H9 (cell line): ENCODE results near the gene CLDN16. TPM values are rescaled to one million over a fixed set of nuclear protein-coding genes. Genes with fewer than 3 reads are reported as not detected.

Experiments
- DNase-seq: peaks from one replicate; pipeline ENCODE4 v3.0.0-alpha.2; 2017
- H2AFZ ChIP-seq: one replicate; pipeline ENCODE4 v1.6.1; 2013; ENCODE audit warnings: mild to moderate bottlenecking, low read length, control low read depth, moderate library complexity
- H2AK5ac ChIP-seq: 2 replicates; pipeline ENCODE4 v1.6.1; 2013; ENCODE audit warnings: low read length, control low read depth, mixed read lengths; ENCODE audit not compliant: insufficient read length
- H2BK120ac ChIP-seq: one replicate; pipeline ENCODE4 v1.6.1; 2013; ENCODE audit warnings: low read depth, mild to moderate bottlenecking, low read length, control low read depth, inconsistent platforms; ENCODE audit not compliant: poor library complexity, severe bottlenecking
- H2BK12ac ChIP-seq: 2 replicates; pipeline ENCODE4 v1.6.1; 2013; ENCODE audit warnings: low read length, control low read depth, mixed read lengths, low read depth; ENCODE audit not compliant: insufficient read length
- H2BK15ac ChIP-seq: 2 replicates; pipeline ENCODE4 v1.6.1; 2013; ENCODE audit warnings: low read depth, low read length, control low read depth
- H2BK20ac ChIP-seq: one replicate; pipeline ENCODE4 v1.6.1; 2013; ENCODE audit warnings: low read depth, mild to moderate bottlenecking, low read length, control low read depth, inconsistent platforms; ENCODE audit not compliant: poor library complexity, severe bottlenecking
- H2BK5ac ChIP-seq: 2 replicates; pipeline ENCODE4 v1.6.1; 2013; ENCODE audit warnings: low read length, control low read depth, mixed read lengths; ENCODE audit not compliant: insufficient read length
- H3K14ac ChIP-seq: 2 replicates; pipeline ENCODE4 v1.6.1; 2013; ENCODE audit warnings: low read length, control low read depth; ENCODE audit not compliant: insufficient read depth
- H3K18ac ChIP-seq: 2 replicates; pipeline ENCODE4 v1.6.1; 2013; ENCODE audit warnings: low read depth, mild to moderate bottlenecking, mixed read lengths, low read length, control low read depth; ENCODE audit not compliant: insufficient read length
- H3K23ac ChIP-seq: 2 replicates; pipeline ENCODE4 v1.6.1; 2013; ENCODE audit warnings: low read length, control low read depth, mixed read lengths, low read depth; ENCODE audit not compliant: insufficient read length
- H3K23me2 ChIP-seq: 2 replicates; pipeline ENCODE4 v1.6.1; 2013; ENCODE audit warnings: low read depth, mild to moderate bottlenecking, mixed read lengths, low read length, control low read depth; ENCODE audit not compliant: insufficient read length, poor library complexity, severe bottlenecking
- H3K27ac ChIP-seq: 2 replicates; pipeline ENCODE4 v1.5.1; 2013; ENCODE audit warnings: low read length, control low read depth, mixed read lengths, low read depth; ENCODE audit not compliant: insufficient read length
- H3K27me3 ChIP-seq: 2 replicates; pipeline ENCODE4 v1.6.1; 2013; ENCODE audit warnings: low read length, control low read depth, inconsistent platforms; ENCODE audit not compliant: insufficient read depth
- H3K4ac ChIP-seq: 2 replicates; pipeline ENCODE4 v1.6.1; 2013; ENCODE audit warnings: low read depth, mild to moderate bottlenecking, control low read depth, inconsistent platforms, low read length, moderate library complexity
- H3K4me1 ChIP-seq: 2 replicates; pipeline ENCODE4 v1.6.1; 2013; ENCODE audit warnings: low read length, control low read depth, inconsistent platforms; ENCODE audit not compliant: insufficient read depth
- H3K4me2 ChIP-seq: 2 replicates; pipeline ENCODE4 v1.6.1; 2013; ENCODE audit warnings: low read length, control low read depth, mixed read lengths; ENCODE audit not compliant: insufficient read length, insufficient read depth
- H3K56ac ChIP-seq: 2 replicates; pipeline ENCODE4 v1.6.1; 2013; ENCODE audit warnings: low read depth, mild to moderate bottlenecking, mixed read lengths, low read length, control low read depth; ENCODE audit not compliant: insufficient read length
- H3K79me1 ChIP-seq: 2 replicates; pipeline ENCODE4 v1.6.1; 2013; ENCODE audit warnings: low read depth, mild to moderate bottlenecking, moderate library complexity, low read length, control low read depth, inconsistent platforms; ENCODE audit not compliant: insufficient read depth, poor library complexity, severe bottlenecking
- H3K79me2 ChIP-seq: 2 replicates; pipeline ENCODE4 v1.6.1; 2013; ENCODE audit warnings: low read length, control low read depth, inconsistent platforms; ENCODE audit not compliant: insufficient read depth
- H3K9ac ChIP-seq: 2 replicates; pipeline ENCODE4 v1.6.1; 2013; ENCODE audit warnings: low read length, control low read depth, mixed read lengths; ENCODE audit not compliant: insufficient read length; ENCODE audit errors: extremely low read depth
- H3K9me3 ChIP-seq: one replicate; pipeline ENCODE4 v1.6.1; 2013; ENCODE audit warnings: low read depth, low read length, inconsistent platforms; ENCODE audit not compliant: control insufficient read depth
- H3T11ph ChIP-seq: one replicate; pipeline ENCODE4 v1.6.1; 2013; ENCODE audit warnings: mild to moderate bottlenecking, low read length, control low read depth, inconsistent platforms
- H4K20me1 ChIP-seq: one replicate; pipeline ENCODE4 v1.6.1; 2013; ENCODE audit not compliant: control insufficient read depth, insufficient read length, insufficient read depth
- H4K5ac ChIP-seq: 2 replicates; pipeline ENCODE4 v1.6.1; 2013; ENCODE audit warnings: low read depth, mild to moderate bottlenecking, mixed read lengths, low read length, control low read depth; ENCODE audit not compliant: insufficient read length
- H4K8ac ChIP-seq: replicated peaks from 2 replicates; pipeline ENCODE4 v1.6.1; 2013; ENCODE audit warnings: low read length, control low read depth, mixed read lengths, low read depth; ENCODE audit not compliant: insufficient read length
- H4K91ac ChIP-seq: 2 replicates; pipeline ENCODE4 v1.6.1; 2013; ENCODE audit warnings: low read depth, mild to moderate bottlenecking, moderate library complexity, mixed read lengths, low read length, control low read depth; ENCODE audit not compliant: insufficient read length
- H3K27ac Mint-ChIP-seq, 3 experiments: 2 replicates in 2 of 3; 3 replicates in 1 of 3; pipeline ENCODE4 v1.8.0; 2020 to 2021; ENCODE audit warnings: mixed read lengths in 3 of 3, mild to moderate bottlenecking in 1 of 3, moderate library complexity in 1 of 3
- H3K27me3 Mint-ChIP-seq: 2 replicates; pipeline ENCODE4 v1.8.0; 2021; ENCODE audit warnings: low read depth, mild to moderate bottlenecking, moderate library complexity, mixed read lengths
- H3K36me3 Mint-ChIP-seq, 3 experiments: 2 replicates in 2 of 3; 3 replicates in 1 of 3; pipeline ENCODE4 v1.8.0; 2020 to 2021; ENCODE audit warnings: low read depth in 3 of 3, mixed read lengths in 3 of 3; ENCODE audit not compliant: insufficient read depth in 1 of 3
- H3K4me1 Mint-ChIP-seq, 2 experiments: 2 replicates each; pipeline ENCODE4 v1.8.0; 2020; ENCODE audit warnings: mixed read lengths in 2 of 2
- H3K4me3 Mint-ChIP-seq, 2 experiments: 2 replicates in 1 of 2; 3 replicates in 1 of 2; pipeline ENCODE4 v1.8.0; 2020 to 2021; ENCODE audit warnings: mild to moderate bottlenecking in 2 of 2, mixed read lengths in 2 of 2, moderate library complexity in 1 of 2
- H3K9me3 Mint-ChIP-seq, 2 experiments: 2 replicates in 1 of 2; 3 replicates in 1 of 2; pipeline ENCODE4 v1.8.0; 2020; ENCODE audit warnings: mild to moderate bottlenecking in 2 of 2, mixed read lengths in 2 of 2, moderate library complexity in 1 of 2
- total RNA-seq: library from RNA; stranded (reverse); gene quantifications from 2 replicates; pipeline ENCODE4 v1.2.1, GENCODE V29; 2021
- TF ChIP-seq, protein P1 (sequence below): fragments of 200-600 bp; sonication (generic); conservative IDR thresholded peaks from 3 replicates; pipeline ENCODE4 v1.8.0; 2021; ENCODE audit warnings: antibody characterized with exemption, mild to moderate bottlenecking

Gene CLDN16
- total RNA-seq, 1 experiment from 2014 or later, result not detected

DNA sequence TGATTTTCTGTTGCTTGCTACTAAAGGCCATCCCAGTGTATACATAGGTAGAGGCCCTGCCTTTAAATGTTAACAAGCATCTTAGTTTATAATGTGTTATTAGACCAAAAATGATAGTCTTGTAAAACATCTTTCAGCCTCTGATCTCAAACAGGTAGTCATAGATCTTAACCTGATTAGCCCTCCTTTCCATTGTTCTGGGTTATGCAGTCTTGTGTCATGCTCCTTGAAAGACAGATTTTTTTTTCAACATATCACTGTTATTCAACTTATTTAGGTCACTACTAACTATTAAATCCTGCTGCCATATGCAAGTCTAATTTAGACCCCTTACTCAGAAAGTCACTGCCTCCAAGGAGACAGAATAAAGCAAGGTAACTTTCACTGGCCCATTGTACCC is 19.1 kb upstream of the CLDN16 start:
- no peaks in the 10 kb centered on the region for H3K23me2 ChIP-seq
- H2AK5ac ChIP-seq, result no peak overlapping the region
- no peak overlapping the region for H2BK12ac ChIP-seq
- H3K27ac ChIP-seq, result no peak overlapping the region
- Mint-ChIP-seq H3K4me1 (peaks cover 3 to 7% of the 10 kb centered on the region in 2 experiments; a peak in 3 of 4 replicates), H3K27ac (no peak overlapping the region; a peak in 1 of 7 replicates), H3K4me3 (no peak overlapping the region), H3K36me3 (no peaks in the 10 kb centered on the region; a peak in 1 of 7 replicates), H3K9me3 (no peaks in the 10 kb centered on the region), H3K27me3 (peaks cover 2% of the 10 kb centered on the region; the same call in 1 of the 2 replicates)
- H3K4me1 ChIP-seq, result no peaks in the 10 kb centered on the region
- no peak overlapping the region for H4K8ac ChIP-seq
- no peak overlapping the region for H2BK15ac ChIP-seq
- no peak overlapping the region for H2BK20ac ChIP-seq
- no peak overlapping the region for H3T11ph ChIP-seq
- H3K9ac ChIP-seq, result no peak overlapping the region
- H2BK120ac ChIP-seq, result no peak overlapping the region
- H4K5ac ChIP-seq, result no peak overlapping the region
- H3K27me3 ChIP-seq, result no peaks in the 10 kb centered on the region
- no peak overlapping the region for H2BK5ac ChIP-seq
- no peak overlapping the region for H3K18ac ChIP-seq
- H3K14ac ChIP-seq, result no peak overlapping the region
- no peak overlapping the region for H3K56ac ChIP-seq
- H3K4me2 ChIP-seq, result no peak overlapping the region
- H3K4ac ChIP-seq, result no peak overlapping the region
- H3K23ac ChIP-seq, result no peak overlapping the region
- TF ChIP-seq, protein P1, sequence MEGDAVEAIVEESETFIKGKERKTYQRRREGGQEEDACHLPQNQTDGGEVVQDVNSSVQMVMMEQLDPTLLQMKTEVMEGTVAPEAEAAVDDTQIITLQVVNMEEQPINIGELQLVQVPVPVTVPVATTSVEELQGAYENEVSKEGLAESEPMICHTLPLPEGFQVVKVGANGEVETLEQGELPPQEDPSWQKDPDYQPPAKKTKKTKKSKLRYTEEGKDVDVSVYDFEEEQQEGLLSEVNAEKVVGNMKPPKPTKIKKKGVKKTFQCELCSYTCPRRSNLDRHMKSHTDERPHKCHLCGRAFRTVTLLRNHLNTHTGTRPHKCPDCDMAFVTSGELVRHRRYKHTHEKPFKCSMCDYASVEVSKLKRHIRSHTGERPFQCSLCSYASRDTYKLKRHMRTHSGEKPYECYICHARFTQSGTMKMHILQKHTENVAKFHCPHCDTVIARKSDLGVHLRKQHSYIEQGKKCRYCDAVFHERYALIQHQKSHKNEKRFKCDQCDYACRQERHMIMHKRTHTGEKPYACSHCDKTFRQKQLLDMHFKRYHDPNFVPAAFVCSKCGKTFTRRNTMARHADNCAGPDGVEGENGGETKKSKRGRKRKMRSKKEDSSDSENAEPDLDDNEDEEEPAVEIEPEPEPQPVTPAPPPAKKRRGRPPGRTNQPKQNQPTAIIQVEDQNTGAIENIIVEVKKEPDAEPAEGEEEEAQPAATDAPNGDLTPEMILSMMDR, result no peak
- no peaks in the 10 kb centered on the region for H3K79me2 ChIP-seq
- no peaks in the 10 kb centered on the region for H4K20me1 ChIP-seq
- H3K9me3 ChIP-seq, result no peaks in the 10 kb centered on the region
- no peaks in the 10 kb centered on the region for H3K79me1 ChIP-seq
- DNase-seq, result no peak
- no peak overlapping the region for H2AFZ ChIP-seq
- no peak overlapping the region for H4K91ac ChIP-seq
